Caco-2 (cell line): Measurements from ENCODE around the gene TMEM40. TPM values are rescaled to one million over a fixed set of nuclear protein-coding genes. Genes with fewer than 3 reads are reported as not detected.

Source experiments
- BruUV-seq: library from RNA; stranded (reverse); fragments of 400-500 nt; replicated peaks from 2 replicates; lab custom pipeline; 2021; lab: Mats Ljungman, UMichigan
- CTCF ChIA-PET: fragments of 300-600 bp; sonication (Branson Sonifier 250); formaldehyde crosslinking; loops from one replicate; lab custom pipeline; 2022; ENCODE audit warnings: antibody characterized with exemption; lab: Charles Lee
- POLR2A ChIA-PET: fragments of 300-600 bp; sonication (Branson Sonifier 250); formaldehyde crosslinking; loops from one replicate; lab custom pipeline; 2022; ENCODE audit warnings: antibody characterized with exemption; lab: Charles Lee
- DNase-seq, 2 experiments: peaks; one replicate each; pipeline versions ENCODE4 v3.0.0 to v3.0.0-alpha.2; 2020 to 2022
- H3K27me3 ChIP-seq: replicated peaks from 2 replicates; pipeline ENCODE4 v1.6.0; 2011; ENCODE audit warnings: low read length; ENCODE audit not compliant: control insufficient read depth, insufficient read depth
- H3K36me3 ChIP-seq: 2 replicates; pipeline ENCODE4 v1.5.1; 2011; ENCODE audit warnings: low read length; ENCODE audit not compliant: control insufficient read depth, insufficient read depth
- H3K4me1 ChIP-seq: fragments of 250-450 bp; sonication (Bioruptor Pico); 2 replicates; pipeline ENCODE4 v1.5.1; 2020; ENCODE audit warnings: mild to moderate bottlenecking
- H3K4me3 ChIP-seq: 2 replicates; pipeline ENCODE4 v1.5.1; 2011; ENCODE audit warnings: low read depth, mild to moderate bottlenecking, control low read depth, low read length
- H3K9me3 ChIP-seq: fragments of 250-450 bp; sonication (Bioruptor Pico); 2 replicates; pipeline ENCODE4 v1.5.1; 2020; ENCODE audit warnings: mild to moderate bottlenecking, moderate library complexity
- H3K27ac Mint-ChIP-seq: one replicate; pipeline ENCODE4 v1.8.0; 2022; ENCODE audit warnings: mixed read lengths; ENCODE audit not compliant: unreplicated experiment
- H3K27me3 Mint-ChIP-seq: one replicate; pipeline ENCODE4 v1.8.0; 2022; ENCODE audit warnings: mixed read lengths; ENCODE audit not compliant: insufficient read depth, unreplicated experiment
- H3K36me3 Mint-ChIP-seq: one replicate; pipeline ENCODE4 v1.8.0; 2022; ENCODE audit warnings: mild to moderate bottlenecking, mixed read lengths; ENCODE audit not compliant: insufficient read depth, unreplicated experiment
- H3K4me1 Mint-ChIP-seq: one replicate; pipeline ENCODE4 v1.8.0; 2022; ENCODE audit warnings: low read depth, mixed read lengths; ENCODE audit not compliant: unreplicated experiment
- H3K4me3 Mint-ChIP-seq: one replicate; pipeline ENCODE4 v1.8.0; 2022; ENCODE audit warnings: mild to moderate bottlenecking, moderate library complexity, mixed read lengths; ENCODE audit not compliant: unreplicated experiment
- H3K9me3 Mint-ChIP-seq: one replicate; pipeline ENCODE4 v1.8.0; 2022; ENCODE audit warnings: mixed read lengths; ENCODE audit not compliant: unreplicated experiment
- intact Hi-C: fragments of 100-400 bp; cut with micrococcal nuclease; formaldehyde crosslinking; loops from one replicate; pipeline ENCODE4 v1.10.0; 2022; ENCODE audit not compliant: unreplicated experiment
- total RNA-seq: library from RNA; stranded (reverse); gene quantifications from 2 replicates; pipeline ENCODE4 v1.2.3, GENCODE V29; 2022
- TF ChIP-seq, protein P1 (sequence below), 2 experiments: fragments of 200-600 bp in 1 of 2; IDR thresholded peaks; 1 replicate in 1 of 2; 2 replicates in 1 of 2; pipeline versions ENCODE4 v1.5.1 to v1.8.0; 2011 to 2022; ENCODE audit warnings: antibody characterized with exemption in 1 of 2, control low read depth in 1 of 2, inconsistent platforms in 1 of 2, low read depth in 1 of 2, low read length in 1 of 2, mild to moderate bottlenecking in 1 of 2, moderate library complexity in 1 of 2; ENCODE audit not compliant: insufficient read depth in 1 of 2, severe bottlenecking in 1 of 2, unreplicated experiment in 1 of 2

Gene TMEM40
- total RNA-seq, 1 experiment from 2014 or later, result 0.86 TPM

GRCh38 chr3:12807066-12807465, 48.0 kb upstream of the TMEM40 start:
- Mint-ChIP-seq H3K4me3 (no peak overlapping the region), H3K9me3 (no peaks in the 10 kb centered on the region), H3K36me3 (no peaks in the 10 kb centered on the region), H3K4me1 (no peaks in the 10 kb centered on the region), H3K27me3 (peaks cover 4% of the 10 kb centered on the region), H3K27ac (no peak overlapping the region)
- DNase-seq, result no peak
- POLR2A ChIA-PET, result no interaction called here
- Histone ChIP-seq H3K4me1 (0 out of 2 replicates have a peak, but pooled peaks cover 4% of the 10 kb centered on the region), H3K9me3 (no peaks in the 10 kb centered on the region), H3K36me3 (no peaks in the 10 kb centered on the region), H3K27me3 (no peaks in the 10 kb centered on the region), H3K4me3 (no peak overlapping the region)
- TF ChIP-seq, protein P1, sequence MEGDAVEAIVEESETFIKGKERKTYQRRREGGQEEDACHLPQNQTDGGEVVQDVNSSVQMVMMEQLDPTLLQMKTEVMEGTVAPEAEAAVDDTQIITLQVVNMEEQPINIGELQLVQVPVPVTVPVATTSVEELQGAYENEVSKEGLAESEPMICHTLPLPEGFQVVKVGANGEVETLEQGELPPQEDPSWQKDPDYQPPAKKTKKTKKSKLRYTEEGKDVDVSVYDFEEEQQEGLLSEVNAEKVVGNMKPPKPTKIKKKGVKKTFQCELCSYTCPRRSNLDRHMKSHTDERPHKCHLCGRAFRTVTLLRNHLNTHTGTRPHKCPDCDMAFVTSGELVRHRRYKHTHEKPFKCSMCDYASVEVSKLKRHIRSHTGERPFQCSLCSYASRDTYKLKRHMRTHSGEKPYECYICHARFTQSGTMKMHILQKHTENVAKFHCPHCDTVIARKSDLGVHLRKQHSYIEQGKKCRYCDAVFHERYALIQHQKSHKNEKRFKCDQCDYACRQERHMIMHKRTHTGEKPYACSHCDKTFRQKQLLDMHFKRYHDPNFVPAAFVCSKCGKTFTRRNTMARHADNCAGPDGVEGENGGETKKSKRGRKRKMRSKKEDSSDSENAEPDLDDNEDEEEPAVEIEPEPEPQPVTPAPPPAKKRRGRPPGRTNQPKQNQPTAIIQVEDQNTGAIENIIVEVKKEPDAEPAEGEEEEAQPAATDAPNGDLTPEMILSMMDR (IDR thresholded peaks at IDR 0.05; ENCODE audit: insufficient read depth in 1 of 2, low read depth in 1 of 2, low read length in 1 of 2, severe bottlenecking in 1 of 2, unreplicated experiment in 1 of 2), result peak in 1 of 2 experiments; percentile 28
- CTCF ChIA-PET, result interaction anchor here (0.7 to 0.8 kb wide), 2 partner anchors 44 to 189 kb away, joined by 3 read pairs; no protein-coding TSS in a partner anchor
- intact Hi-C loops, result no loop called here
- BruUV-seq, result no TSS peak

GRCh38 chr3:12803371-12803770, 44.3 kb upstream of the TMEM40 start:
- ChIA-PET POLR2A (no interaction called here), CTCF (no interaction called here)
- TF ChIP-seq, protein P1 (IDR thresholded peaks at IDR 0.05; ENCODE audit: insufficient read depth in 1 of 2, low read depth in 1 of 2, low read length in 1 of 2, severe bottlenecking in 1 of 2, unreplicated experiment in 1 of 2), result no peak
- no peaks in the 10 kb centered on the region for H3K9me3 ChIP-seq
- no peak overlapping the region for H3K27ac Mint-ChIP-seq
- no peak overlapping the region for H3K4me3 Mint-ChIP-seq
- DNase-seq, result no peak
- no peaks in the 10 kb centered on the region for H3K27me3 ChIP-seq
- no peaks in the 10 kb centered on the region for H3K4me1 ChIP-seq
- no TSS peak for BruUV-seq
- intact Hi-C loops, result no loop called here
- no peak overlapping the region for H3K4me3 ChIP-seq
- H3K9me3 Mint-ChIP-seq, result no peaks in the 10 kb centered on the region
- no peaks in the 10 kb centered on the region for H3K36me3 ChIP-seq
- no peaks in the 10 kb centered on the region for H3K4me1 Mint-ChIP-seq
- H3K27me3 Mint-ChIP-seq, result no peaks in the 10 kb centered on the region
- no peaks in the 10 kb centered on the region for H3K36me3 Mint-ChIP-seq

- no peaks in the 10 kb centered on the region for H3K36me3 ChIP-seq
- intact Hi-C loops, result no loop called here
- Mint-ChIP-seq H3K4me3 (no peak overlapping the region), H3K36me3 (no peaks in the 10 kb centered on the region), H3K27ac (no peak overlapping the region), H3K27me3 (peaks cover 2% of the 10 kb centered on the region), H3K9me3 (no peaks in the 10 kb centered on the region), H3K4me1 (no peaks in the 10 kb centered on the region)
- ChIA-PET CTCF (no interaction called here), POLR2A (no interaction called here)
- no TSS peak for BruUV-seq
- H3K9me3 ChIP-seq, result no peaks in the 10 kb centered on the region
- TF ChIP-seq, protein P1 (IDR thresholded peaks at IDR 0.05; ENCODE audit: insufficient read depth in 1 of 2, low read depth in 1 of 2, low read length in 1 of 2, severe bottlenecking in 1 of 2, unreplicated experiment in 1 of 2), result no peak
- no peak overlapping the region for H3K4me3 ChIP-seq
- no peaks in the 10 kb centered on the region for H3K4me1 ChIP-seq
- DNase-seq, result no peak
- H3K27me3 ChIP-seq, result no peaks in the 10 kb centered on the region
Measured at GRCh38 chr3:12799525-12800440, 40.7 kb upstream of the TMEM40 start.
